Liver (tissue), 9 donors: ENCODE measurements around the gene SYS1. TPM values are rescaled to one million over a fixed set of nuclear protein-coding genes. Genes with fewer than 3 reads are reported as not detected.

ENCODE experiments used
- DNase-seq: peaks from one replicate; pipeline ENCODE4 v3.0.0-alpha.2; 2017; ENCODE audit warnings: low spot score
- H3K27ac ChIP-seq, 2 donors: one replicate each; pipeline ENCODE4 v1.7.0; 2013; ENCODE audit warnings: inconsistent platforms in 2 of 2, low read length in 2 of 2, control low read depth in 1 of 2, low read depth in 1 of 2, mild to moderate bottlenecking in 1 of 2
- H3K27me3 ChIP-seq, 4 donors: one replicate each; pipeline versions ENCODE4 v1.6.1 to v1.7.0; 2013; ENCODE audit warnings: low read length in 3 of 4, inconsistent platforms in 1 of 4, mild to moderate bottlenecking in 1 of 4, moderate library complexity in 1 of 4; ENCODE audit not compliant: control insufficient read depth in 4 of 4, insufficient read depth in 4 of 4
- H3K36me3 ChIP-seq, 4 donors: one replicate each; pipeline versions ENCODE4 v1.6.1 to v1.7.0; 2013; ENCODE audit warnings: low read length in 3 of 4, mild to moderate bottlenecking in 3 of 4, low read depth in 1 of 4, moderate library complexity in 1 of 4; ENCODE audit not compliant: control insufficient read depth in 4 of 4, insufficient read depth in 3 of 4
- H3K4me1 ChIP-seq, 4 donors: one replicate each; pipeline versions ENCODE4 v1.6.1 to v1.7.0; 2013; ENCODE audit warnings: low read length in 3 of 4, mild to moderate bottlenecking in 3 of 4, moderate library complexity in 1 of 4; ENCODE audit not compliant: control insufficient read depth in 4 of 4, insufficient read depth in 4 of 4
- H3K4me3 ChIP-seq, 3 donors: one replicate each; pipeline versions ENCODE4 v1.6.1 to v1.7.0; 2013; ENCODE audit warnings: low read length in 3 of 3, control low read depth in 1 of 3, low read depth in 1 of 3, mild to moderate bottlenecking in 1 of 3
- H3K9ac ChIP-seq, 2 donors: one replicate each; pipeline ENCODE4 v1.7.0; 2013; ENCODE audit warnings: low read length in 2 of 2, mild to moderate bottlenecking in 2 of 2, moderate library complexity in 2 of 2, control low read depth in 1 of 2, low read depth in 1 of 2
- H3K9me3 ChIP-seq, 4 donors: one replicate each; pipeline versions ENCODE4 v1.6.1 to v1.7.0; 2013; ENCODE audit warnings: low read length in 3 of 4; ENCODE audit not compliant: control insufficient read depth in 4 of 4
- ATF3 ChIP-seq: IDR thresholded peaks from 2 replicates; pipeline ENCODE4 v1.6.1; 2016; ENCODE audit warnings: antibody characterized with exemption
- EGR1 ChIP-seq, 2 donors: IDR thresholded peaks; 2 replicates each; pipeline ENCODE4 v1.6.1; 2016 to 2018; ENCODE audit warnings: antibody characterized with exemption in 2 of 2, low read depth in 2 of 2
- GABPA ChIP-seq, 2 donors: IDR thresholded peaks in 1 of 2; conservative IDR thresholded peaks in 1 of 2; 2 replicates each; pipeline ENCODE4 v1.6.1; 2016; ENCODE audit warnings: antibody characterized with exemption in 2 of 2, mild to moderate bottlenecking in 1 of 2, moderate library complexity in 1 of 2
- HNF4A ChIP-seq, 2 donors: conservative IDR thresholded peaks; 2 replicates each; pipeline ENCODE4 v1.6.1; 2016; ENCODE audit warnings: antibody characterized with exemption in 2 of 2, mild to moderate bottlenecking in 2 of 2
- MAX ChIP-seq: IDR thresholded peaks from 2 replicates; pipeline ENCODE4 v1.6.1; 2016; ENCODE audit warnings: antibody characterized with exemption
- NR2F2 ChIP-seq: IDR thresholded peaks from 2 replicates; pipeline ENCODE4 v1.6.1; 2016; ENCODE audit warnings: antibody characterized with exemption
- RAD21 ChIP-seq, 2 donors: IDR thresholded peaks; 2 replicates each; pipeline ENCODE4 v1.6.1; 2016; ENCODE audit warnings: antibody characterized with exemption in 2 of 2, mild to moderate bottlenecking in 2 of 2
- REST ChIP-seq: IDR thresholded peaks from 2 replicates; pipeline ENCODE4 v1.6.1; 2016; ENCODE audit warnings: antibody characterized with exemption, mild to moderate bottlenecking
- RXRA ChIP-seq, 2 donors: IDR thresholded peaks; 2 replicates each; pipeline ENCODE4 v1.6.1; 2017 to 2018; ENCODE audit warnings: antibody characterized with exemption in 2 of 2, mild to moderate bottlenecking in 1 of 2
- SP1 ChIP-seq: IDR thresholded peaks from 2 replicates; pipeline ENCODE4 v1.6.1; 2018; ENCODE audit warnings: antibody characterized with exemption, mild to moderate bottlenecking
- TAF1 ChIP-seq: conservative IDR thresholded peaks from 2 replicates; pipeline ENCODE4 v1.6.1; 2016; ENCODE audit warnings: antibody characterized with exemption, mild to moderate bottlenecking
- YY1 ChIP-seq: IDR thresholded peaks from 2 replicates; pipeline ENCODE4 v1.6.1; 2016; ENCODE audit warnings: antibody characterized with exemption, mild to moderate bottlenecking
- WGBS: extraction: QIAGEN DNeasy Blood & Tissue Kit; methylation state at CpG from one replicate; pipeline ENCODE4 v1.1.7; 2013; 5-methylcytosine and 5-hydroxymethylcytosine counted together
- polyA plus RNA-seq, 2 donors: library from polyadenylated mRNA; stranded (reverse) in 1 of 2; unstranded in 1 of 2; fragments of 200-250 nt in 1 of 2; fragments of >200 nt in 1 of 2; fragmentation: Nextera tagmentation in 1 of 2; extraction: Ambion mirVana in 1 of 2; gene quantifications; one replicate each; pipeline versions ENCODE4 v1.2.1 to v1.2.3, GENCODE V29; 2013 to 2015
- total RNA-seq, 2 donors: library from RNA; depleted of rRNA; stranded (reverse); fragments of >200 nt; gene quantifications; one replicate each; pipeline ENCODE4 v1.2.3, GENCODE V29; 2014
- TF ChIP-seq, protein P1 (sequence below): IDR thresholded peaks from 2 replicates; pipeline ENCODE4 v1.6.1; 2016; ENCODE audit warnings: antibody characterized with exemption
- TF ChIP-seq, protein P2 (sequence below): fragments of 150-350 bp; IDR thresholded peaks from 2 replicates; pipeline ENCODE4 v1.5.1; 2017; ENCODE audit warnings: improper control_type of control experiment, low read depth, low read length; ENCODE audit not compliant: missing input control
- donor health status: healthy.
- donor health status: healthy.
- donor health status: healthy.
- donor health status: healthy.
- donor health status: healthy.

The SYS1 gene
- total and polyA plus RNA-seq, 4 donors = 15.0 to 37.8 (median 28.1) TPM

- no peak for TF ChIP-seq NR2F2
- TF ChIP-seq, protein P1, sequence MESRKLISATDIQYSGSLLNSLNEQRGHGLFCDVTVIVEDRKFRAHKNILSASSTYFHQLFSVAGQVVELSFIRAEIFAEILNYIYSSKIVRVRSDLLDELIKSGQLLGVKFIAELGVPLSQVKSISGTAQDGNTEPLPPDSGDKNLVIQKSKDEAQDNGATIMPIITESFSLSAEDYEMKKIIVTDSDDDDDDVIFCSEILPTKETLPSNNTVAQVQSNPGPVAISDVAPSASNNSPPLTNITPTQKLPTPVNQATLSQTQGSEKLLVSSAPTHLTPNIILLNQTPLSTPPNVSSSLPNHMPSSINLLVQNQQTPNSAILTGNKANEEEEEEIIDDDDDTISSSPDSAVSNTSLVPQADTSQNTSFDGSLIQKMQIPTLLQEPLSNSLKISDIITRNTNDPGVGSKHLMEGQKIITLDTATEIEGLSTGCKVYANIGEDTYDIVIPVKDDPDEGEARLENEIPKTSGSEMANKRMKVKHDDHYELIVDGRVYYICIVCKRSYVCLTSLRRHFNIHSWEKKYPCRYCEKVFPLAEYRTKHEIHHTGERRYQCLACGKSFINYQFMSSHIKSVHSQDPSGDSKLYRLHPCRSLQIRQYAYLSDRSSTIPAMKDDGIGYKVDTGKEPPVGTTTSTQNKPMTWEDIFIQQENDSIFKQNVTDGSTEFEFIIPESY = no peak
- TF ChIP-seq HNF4A (conservative IDR thresholded peaks at IDR 0.05) = no peak
- no peak for TF ChIP-seq ATF3
- peak; percentile 50 for TF ChIP-seq SP1
- peak; percentile 43 for TF ChIP-seq REST
- TF ChIP-seq MAX = peak; percentile 53
- TF ChIP-seq TAF1 = peak; percentile 46
- peak in 1 of 2 donors; percentile 4 for TF ChIP-seq RXRA (IDR thresholded peaks at IDR 0.05)
- peak in 1 of 2 donors; percentile 36 for TF ChIP-seq RAD21 (IDR thresholded peaks at IDR 0.05)
- TF ChIP-seq GABPA (IDR thresholded peaks at IDR 0.05 in 1 of 2, conservative IDR thresholded peaks at IDR 0.05 in 1 of 2) = peak; percentile 81 to 97
- TF ChIP-seq EGR1 (IDR thresholded peaks at IDR 0.05; ENCODE audit: low read depth in 2 of 2) = peak; percentile 59 to 81
- TF ChIP-seq, protein P2, sequence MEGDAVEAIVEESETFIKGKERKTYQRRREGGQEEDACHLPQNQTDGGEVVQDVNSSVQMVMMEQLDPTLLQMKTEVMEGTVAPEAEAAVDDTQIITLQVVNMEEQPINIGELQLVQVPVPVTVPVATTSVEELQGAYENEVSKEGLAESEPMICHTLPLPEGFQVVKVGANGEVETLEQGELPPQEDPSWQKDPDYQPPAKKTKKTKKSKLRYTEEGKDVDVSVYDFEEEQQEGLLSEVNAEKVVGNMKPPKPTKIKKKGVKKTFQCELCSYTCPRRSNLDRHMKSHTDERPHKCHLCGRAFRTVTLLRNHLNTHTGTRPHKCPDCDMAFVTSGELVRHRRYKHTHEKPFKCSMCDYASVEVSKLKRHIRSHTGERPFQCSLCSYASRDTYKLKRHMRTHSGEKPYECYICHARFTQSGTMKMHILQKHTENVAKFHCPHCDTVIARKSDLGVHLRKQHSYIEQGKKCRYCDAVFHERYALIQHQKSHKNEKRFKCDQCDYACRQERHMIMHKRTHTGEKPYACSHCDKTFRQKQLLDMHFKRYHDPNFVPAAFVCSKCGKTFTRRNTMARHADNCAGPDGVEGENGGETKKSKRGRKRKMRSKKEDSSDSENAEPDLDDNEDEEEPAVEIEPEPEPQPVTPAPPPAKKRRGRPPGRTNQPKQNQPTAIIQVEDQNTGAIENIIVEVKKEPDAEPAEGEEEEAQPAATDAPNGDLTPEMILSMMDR = peak; percentile 3
- peak; percentile 99 for TF ChIP-seq YY1
- under 1% methylated on average over 52 of the region's 52 CpGs for WGBS
- Histone ChIP-seq H3K27ac (peak within 1 kb of the TSS; percentile 60 to 61), H3K9ac (peak within 1 kb of the TSS; percentile 53 to 62), H3K4me1 (peaks cover 7 to 23% (median 12%) of the 10 kb centered on the region in 4 donors), H3K27me3 (no peaks in the 10 kb centered on the region), H3K4me3 (peak within 1 kb of the TSS; percentile 72 to 87 (median 80)), H3K36me3 (peaks cover 3 to 14% (median 8%) of the 10 kb centered on the region in 4 donors), H3K9me3 (no peaks in the 10 kb centered on the region)
- peak; percentile 81 for DNase-seq
Measured at GRCh38 chr20:45415822-45416637, 53.1 kb downstream of the SYS1 start, which contains the start of gene PIGT. Gene PIGT (plus strand): TSS chr20:45416141. CDS start chr20:45416157, 16 bp downstream.
